GM12891 (cell line): ENCODE results near the gene CGB2.

Experiments used
- POLR2A ChIP-seq: IDR thresholded peaks from 2 replicates; pipeline ENCODE4 v1.6.1; 2011; ENCODE audit warnings: low read depth, low read length, control low read depth
- POLR2AphosphoS5 ChIP-seq: IDR thresholded peaks from 2 replicates; pipeline ENCODE4 v1.6.1; 2011; ENCODE audit warnings: low read depth, low read length, control low read depth
- POU2F2 ChIP-seq: IDR thresholded peaks from 2 replicates; pipeline ENCODE4 v1.6.1; 2011; ENCODE audit warnings: low read depth, mild to moderate bottlenecking, control low read depth, low read length, moderate library complexity
- TAF1 ChIP-seq: IDR thresholded peaks from 2 replicates; pipeline ENCODE4 v1.6.1; 2011; ENCODE audit warnings: low read depth, low read length, control low read depth

DNA sequence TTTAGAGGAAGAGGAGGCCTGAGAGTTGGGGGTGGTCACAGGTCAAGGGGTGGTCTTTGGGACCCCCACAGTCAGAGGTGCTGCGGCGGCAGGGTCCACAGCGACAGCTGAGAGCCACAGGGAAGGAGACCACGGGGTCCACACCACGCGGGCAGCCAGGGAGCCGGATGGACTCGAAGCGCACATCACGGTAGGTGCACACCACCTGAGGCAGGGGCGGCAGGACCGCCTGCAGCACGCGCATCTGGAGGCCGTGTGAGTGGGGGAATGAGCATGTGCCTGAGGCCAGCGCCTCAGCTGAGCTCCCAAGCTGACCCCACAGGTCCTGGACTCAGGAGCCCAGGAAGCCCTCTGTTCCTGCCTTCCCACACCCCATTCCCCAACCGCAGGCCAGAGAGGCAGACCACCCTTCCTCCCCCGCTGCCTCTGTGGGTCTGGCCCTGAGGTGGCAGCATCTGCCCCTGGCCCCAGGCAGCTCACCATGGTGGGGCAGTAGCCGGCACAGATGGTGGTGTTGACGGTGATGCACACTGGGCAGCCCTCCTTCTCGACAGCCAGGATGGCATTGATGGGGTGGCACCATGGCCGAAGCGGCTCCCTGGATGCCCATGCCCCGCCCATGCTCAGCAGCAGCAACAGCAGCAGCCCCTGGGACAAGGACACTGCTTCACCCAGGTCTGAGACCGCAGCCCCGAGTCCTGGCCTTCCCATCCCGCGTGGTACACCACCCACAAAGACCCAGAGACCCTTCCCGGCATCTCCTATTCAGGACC is 15.4 kb upstream of the CGB2 start:
- no peak for TF ChIP-seq POLR2A
- no peak for TF ChIP-seq POLR2AphosphoS5
- no peak for TF ChIP-seq TAF1
- no peak for TF ChIP-seq POU2F2
